Naive thymus-derived CD4-positive, alpha-beta T cell (primary cell): Measurements from ENCODE around the gene RNF43. TPM values are rescaled to one million over a fixed set of nuclear protein-coding genes. Genes with fewer than 3 reads are reported as not detected.

Experiments used
- ATAC-seq: fragments of 150-1000 bp; cut with Tn5 transposase; 2 replicates; pipeline ENCODE4 v1.10.0; 2021; ENCODE audit warnings: mild to moderate bottlenecking, moderate library complexity
- CTCF ChIA-PET: fragments of 350-600 bp; sonication (Branson Sonifier 250); formaldehyde crosslinking; loops from one replicate; lab custom pipeline; 2021; ENCODE audit warnings: antibody characterized with exemption; lab: Charles Lee
- POLR2A ChIA-PET: fragments of 350-600 bp; sonication (Branson Sonifier 250); formaldehyde crosslinking; loops from one replicate; lab custom pipeline; 2021; ENCODE audit warnings: antibody characterized with exemption, inconsistent platforms; lab: Charles Lee
- DNase-seq, 9 donors: peaks; one replicate each; pipeline versions ENCODE4 v3.0.0 to v3.0.0-alpha.2; 2020 to 2022; ENCODE audit warnings: mixed read lengths in 1 of 9
- H3K27ac ChIP-seq: one replicate; pipeline ENCODE4 v1.7.0; 2013; ENCODE audit warnings: mild to moderate bottlenecking, low read depth, low read length, moderate library complexity
- H3K27me3 ChIP-seq, 2 donors: one replicate each; pipeline ENCODE4 v1.7.0; 2013; ENCODE audit warnings: low read length in 2 of 2, mild to moderate bottlenecking in 2 of 2, moderate library complexity in 2 of 2; ENCODE audit not compliant: control insufficient read depth in 2 of 2, insufficient read depth in 2 of 2
- H3K36me3 ChIP-seq, 3 experiments: 1 replicate in 2 of 3; 2 replicates in 1 of 3; pipeline ENCODE4 v1.7.0; 2013; ENCODE audit warnings: low read length in 3 of 3, mild to moderate bottlenecking in 3 of 3, moderate library complexity in 1 of 3; ENCODE audit not compliant: insufficient read depth in 3 of 3, control insufficient read depth in 2 of 3
- H3K4me1 ChIP-seq, 2 donors: one replicate each; pipeline ENCODE4 v1.7.0; 2013; ENCODE audit warnings: low read length in 2 of 2, mild to moderate bottlenecking in 2 of 2, moderate library complexity in 1 of 2; ENCODE audit not compliant: control insufficient read depth in 2 of 2, insufficient read depth in 2 of 2
- H3K4me3 ChIP-seq: 2 replicates; pipeline ENCODE4 v1.7.0; 2013; ENCODE audit warnings: mild to moderate bottlenecking, low read length
- H3K9me3 ChIP-seq, 3 experiments: 1 replicate in 2 of 3; 2 replicates in 1 of 3; pipeline ENCODE4 v1.7.0; 2013; ENCODE audit warnings: low read length in 3 of 3; ENCODE audit not compliant: control insufficient read depth in 2 of 3
- H3K27ac Mint-ChIP-seq, 9 donors: one replicate each; pipeline ENCODE4 v1.8.0; 2020 to 2022; ENCODE audit warnings: mixed read lengths in 9 of 9, mild to moderate bottlenecking in 8 of 9, moderate library complexity in 5 of 9, inconsistent platforms in 2 of 9
- H3K27me3 Mint-ChIP-seq, 5 donors: one replicate each; pipeline ENCODE4 v1.8.0; 2021 to 2022; ENCODE audit warnings: mixed read lengths in 5 of 5, mild to moderate bottlenecking in 1 of 5
- H3K36me3 Mint-ChIP-seq, 5 donors: one replicate each; pipeline ENCODE4 v1.8.0; 2020 to 2022; ENCODE audit warnings: mixed read lengths in 5 of 5, mild to moderate bottlenecking in 3 of 5, inconsistent platforms in 1 of 5
- H3K4me1 Mint-ChIP-seq, 7 donors: one replicate each; pipeline ENCODE4 v1.8.0; 2020 to 2022; ENCODE audit warnings: mixed read lengths in 7 of 7, mild to moderate bottlenecking in 3 of 7, inconsistent platforms in 1 of 7
- H3K4me3 Mint-ChIP-seq, 10 donors: one replicate each; pipeline ENCODE4 v1.8.0; 2020 to 2022; ENCODE audit warnings: mild to moderate bottlenecking in 10 of 10, mixed read lengths in 10 of 10, moderate library complexity in 6 of 10, inconsistent platforms in 2 of 10
- H3K9me3 Mint-ChIP-seq, 11 donors: one replicate each; pipeline ENCODE4 v1.8.0; 2020 to 2022; ENCODE audit warnings: mixed read lengths in 11 of 11, mild to moderate bottlenecking in 4 of 11, inconsistent platforms in 1 of 11, moderate library complexity in 1 of 11
- intact Hi-C, 2 donors: fragments of 100-400 bp; cut with micrococcal nuclease; formaldehyde crosslinking; loops; one replicate each; pipeline ENCODE4 v1.15.1; 2023
- polyA plus RNA-seq, 2 donors: library from polyadenylated mRNA; unstranded; fragments of 300-500 nt; fragmentation: Illumina TruSeq; gene quantifications; one replicate each; pipeline ENCODE4 v1.2.3, GENCODE V29; 2021
- total RNA-seq, 6 experiments: library from RNA in 5 of 6; stranded (reverse) in 5 of 6; gene quantifications; 1 replicate in 5 of 6; 2 replicates in 1 of 6; pipeline ENCODE4 v1.2.3 and lab custom pipeline; 2021 to 2026

RNF43 gene
- total and polyA plus RNA-seq, 7 experiments from 2014 or later = 0.48 to 2.2 (median 1.3) TPM

GRCh38 chr17:58377093-58377601 is 40.2 kb downstream of the RNF43 start:
- POLR2A ChIA-PET = interaction anchor here (0.9 to 4.6 kb wide), 3 partner anchors 23 to 37 kb away, joined by 3 to 28 read pairs (median 4); partner anchors contain the start of gene SUPT4H1
- Mint-ChIP-seq H3K4me1 (peaks cover 27 to 50% (median 46%) of the 10 kb centered on the region in 7 donors), H3K27ac (no peak overlapping the region), H3K27me3 (no peaks in the 10 kb centered on the region), H3K9me3 (peaks cover 0 to 1% (median 0%) of the 10 kb centered on the region in 11 donors), H3K4me3 (no peak overlapping the region), H3K36me3 (peaks cover 0 to 12% (median 4%) of the 10 kb centered on the region in 5 donors)
- Histone ChIP-seq H3K27me3 (no peaks in the 10 kb centered on the region), H3K27ac (no peak overlapping the region), H3K9me3 (no peaks in the 10 kb centered on the region), H3K36me3 (no peaks in the 10 kb centered on the region), H3K4me1 (peaks cover 10 to 28% of the 10 kb centered on the region in 2 donors), H3K4me3 (no peak overlapping the region)
- intact Hi-C loops = no loop called here
- DNase-seq (no peak), ATAC-seq (no peak)
- CTCF ChIA-PET = no interaction called here

GRCh38 chr17:58376472-58377000 is 40.8 kb downstream of the RNF43 start:
- intact Hi-C loops = no loop called here
- CTCF ChIA-PET = no interaction called here
- peaks cover 0 to 1% (median 0%) of the 10 kb centered on the region in 11 donors for H3K9me3 Mint-ChIP-seq

GRCh38 chr17:58375811-58376210 is 41.5 kb downstream of the RNF43 start:
- Histone ChIP-seq H3K27me3 (no peaks in the 10 kb centered on the region), H3K4me3 (no peak overlapping the region), H3K9me3 (no peaks in the 10 kb centered on the region), H3K36me3 (peaks cover 0 to 1% (median 0%) of the 10 kb centered on the region in 3 experiments), H3K4me1 (peaks cover 6 to 18% of the 10 kb centered on the region in 2 donors), H3K27ac (no peak overlapping the region)
- DNase-seq (no peak), ATAC-seq (no peak)
- CTCF ChIA-PET = no interaction called here
- POLR2A ChIA-PET = no interaction called here
- intact Hi-C loops = no loop called here
- H3K36me3 Mint-ChIP-seq = peaks cover 0 to 16% (median 4%) of the 10 kb centered on the region in 5 donors
- H3K27ac Mint-ChIP-seq = no peak overlapping the region
- peaks cover 0 to 1% (median 0%) of the 10 kb centered on the region in 11 donors for H3K9me3 Mint-ChIP-seq
- H3K4me1 Mint-ChIP-seq = peaks cover 24 to 38% (median 36%) of the 10 kb centered on the region in 7 donors
- H3K4me3 Mint-ChIP-seq = no peak overlapping the region
- no peaks in the 10 kb centered on the region for H3K27me3 Mint-ChIP-seq

More at GRCh38 chr17:58376472-58377000, 40.8 kb downstream of the RNF43 start:
- H3K36me3 ChIP-seq = no peaks in the 10 kb centered on the region
- Mint-ChIP-seq H3K36me3 (peaks cover 0 to 16% (median 4%) of the 10 kb centered on the region in 5 donors), H3K4me3 (no peak overlapping the region), H3K27ac (no peak overlapping the region), H3K27me3 (no peaks in the 10 kb centered on the region), H3K4me1 (peaks cover 23 to 44% (median 41%) of the 10 kb centered on the region in 7 donors)
- no peak overlapping the region for H3K27ac ChIP-seq
- H3K27me3 ChIP-seq = no peaks in the 10 kb centered on the region
- peaks cover 6 to 22% of the 10 kb centered on the region in 2 donors for H3K4me1 ChIP-seq
- POLR2A ChIA-PET = interaction anchor here (0.9 to 4.6 kb wide), 2 partner anchors 23 to 38 kb away, joined by 4 to 28 read pairs; partner anchors contain the start of gene SUPT4H1
- no peak overlapping the region for H3K4me3 ChIP-seq
- DNase-seq (no peak), ATAC-seq (peak; percentile 42)
- H3K9me3 ChIP-seq = no peaks in the 10 kb centered on the region

GRCh38 chr17:58375256-58375655 is 42.1 kb downstream of the RNF43 start:
- H3K4me1 Mint-ChIP-seq = peaks cover 26 to 37% (median 34%) of the 10 kb centered on the region in 7 donors
- H3K36me3 Mint-ChIP-seq = peaks cover 0 to 16% (median 4%) of the 10 kb centered on the region in 5 donors
- H3K4me3 Mint-ChIP-seq = no peak overlapping the region
- intact Hi-C loops = no loop called here
- Histone ChIP-seq H3K27ac (no peak overlapping the region), H3K4me3 (no peak overlapping the region), H3K27me3 (no peaks in the 10 kb centered on the region), H3K4me1 (peaks cover 9 to 18% of the 10 kb centered on the region in 2 donors), H3K9me3 (no peaks in the 10 kb centered on the region), H3K36me3 (peaks cover 0 to 6% (median 0%) of the 10 kb centered on the region in 3 experiments)
- no peak for DNase-seq
- peak; percentile 46 for ATAC-seq
- H3K9me3 Mint-ChIP-seq = peaks cover 0 to 1% (median 0%) of the 10 kb centered on the region in 11 donors
- H3K27ac Mint-ChIP-seq = no peak overlapping the region
- CTCF ChIA-PET = no interaction called here
- POLR2A ChIA-PET = no interaction called here
- no peaks in the 10 kb centered on the region for H3K27me3 Mint-ChIP-seq

- POLR2A ChIA-PET = interaction anchor here (1.4 kb wide), 2 partner anchors 12 to 22 kb away, joined by 4 to 5 read pairs; partner anchors contain the start of gene SUPT4H1
- intact Hi-C loops = no loop called here
- H3K4me1 ChIP-seq = peaks cover 9 to 17% of the 10 kb centered on the region in 2 donors
- peaks cover 0 to 6% (median 0%) of the 10 kb centered on the region in 3 experiments for H3K36me3 ChIP-seq
- H3K36me3 Mint-ChIP-seq = peaks cover 0 to 23% (median 5%) of the 10 kb centered on the region in 5 donors
- DNase-seq (no peak), ATAC-seq (no peak)
- H3K9me3 Mint-ChIP-seq = peaks cover 0 to 1% (median 0%) of the 10 kb centered on the region in 11 donors
- no peaks in the 10 kb centered on the region for H3K9me3 ChIP-seq
- H3K27ac Mint-ChIP-seq = no peak overlapping the region
- CTCF ChIA-PET = no interaction called here
- H3K4me3 Mint-ChIP-seq = no peak overlapping the region
- no peaks in the 10 kb centered on the region for H3K27me3 Mint-ChIP-seq
- H3K4me3 ChIP-seq = no peak overlapping the region
- peaks cover 17 to 31% (median 24%) of the 10 kb centered on the region in 7 donors for H3K4me1 Mint-ChIP-seq
- no peaks in the 10 kb centered on the region for H3K27me3 ChIP-seq
- H3K27ac ChIP-seq = no peak overlapping the region
Measured at GRCh38 chr17:58373923-58374322, 43.4 kb downstream of the RNF43 start.

GRCh38 chr17:58373003-58373402 is 44.3 kb downstream of the RNF43 start:
- Histone ChIP-seq H3K36me3 (peaks cover 0 to 6% (median 0%) of the 10 kb centered on the region in 3 experiments), H3K4me1 (peaks cover 3 to 13% of the 10 kb centered on the region in 2 donors), H3K9me3 (no peaks in the 10 kb centered on the region), H3K4me3 (no peak overlapping the region), H3K27ac (no peak overlapping the region), H3K27me3 (no peaks in the 10 kb centered on the region)
- Mint-ChIP-seq H3K27ac (peak overlapping the region in 1 of 9 donors; percentile 28), H3K4me3 (no peak overlapping the region), H3K27me3 (no peaks in the 10 kb centered on the region), H3K4me1 (peaks cover 10 to 25% (median 17%) of the 10 kb centered on the region in 7 donors), H3K36me3 (peaks cover 0 to 25% (median 5%) of the 10 kb centered on the region in 5 donors), H3K9me3 (peaks cover 0 to 1% (median 0%) of the 10 kb centered on the region in 11 donors)
- ChIA-PET POLR2A (no interaction called here), CTCF (no interaction called here)
- intact Hi-C loops = no loop called here
- DNase-seq = no peak
- no peak for ATAC-seq
